HepG2 (cell line): Measurements from ENCODE around the gene OPA3. TPM values are rescaled to one million over a fixed set of nuclear protein-coding genes. Genes with fewer than 3 reads are reported as not detected.

ENCODE experiments used
- BCL6 ChIP-seq: IDR thresholded peaks from 2 replicates; pipeline ENCODE4 v1.6.1; 2016; ENCODE audit warnings: missing genetic modification reagents, missing compliant biosample characterization
- CBFB ChIP-seq: sonication (generic); formaldehyde crosslinking; IDR thresholded peaks from 2 replicates; pipeline ENCODE4 v1.4.0; 2020; ENCODE audit warnings: missing genetic modification reagents
- FOXC1 ChIP-seq: sonication (generic); formaldehyde crosslinking; IDR thresholded peaks from 2 replicates; pipeline ENCODE4 v1.8.0; 2022; ENCODE audit warnings: mild to moderate bottlenecking, missing genetic modification reagents, borderline replicate concordance
- HMG20A ChIP-seq: IDR thresholded peaks from 2 replicates; pipeline ENCODE4 v1.6.1; 2016; ENCODE audit warnings: borderline replicate concordance
- MAFF ChIP-seq: IDR thresholded peaks from 2 replicates; pipeline ENCODE4 v1.6.1; 2011; ENCODE audit warnings: low read depth, low read length, improper control_type of control experiment
- MAFG ChIP-seq: sonication (generic); formaldehyde crosslinking; IDR thresholded peaks from 2 replicates; pipeline ENCODE4 v1.5.1; 2020; ENCODE audit warnings: mild to moderate bottlenecking, missing genetic modification reagents
- NFKB2 ChIP-seq: sonication (generic); formaldehyde crosslinking; IDR thresholded peaks from 2 replicates; pipeline ENCODE4 v1.4.0; 2020; ENCODE audit warnings: missing genetic modification reagents, borderline replicate concordance
- ONECUT2 ChIP-seq: sonication (generic); formaldehyde crosslinking; IDR thresholded peaks from 2 replicates; pipeline ENCODE4 v1.4.0; 2020; ENCODE audit warnings: missing genetic modification reagents
- RBM39 ChIP-seq: fragments of 200-400 bp; formaldehyde crosslinking; IDR thresholded peaks from one replicate; pipeline ENCODE4 v1.6.1; 2018; ENCODE audit warnings: antibody characterized with exemption, mild to moderate bottlenecking, low read depth, low read length; ENCODE audit not compliant: poor library complexity, severe bottlenecking
- RFXANK ChIP-seq: IDR thresholded peaks from 2 replicates; pipeline ENCODE4 v1.6.1; 2016
- SAP130 ChIP-seq: IDR thresholded peaks from 2 replicates; pipeline ENCODE4 v1.6.1; 2016; ENCODE audit warnings: low read depth
- ZFP1 ChIP-seq: IDR thresholded peaks from 2 replicates; pipeline ENCODE4 v1.6.1; 2016
- ZNF24 ChIP-seq: fragments of 450-650 bp; IDR thresholded peaks from 2 replicates; pipeline ENCODE4 v1.6.1; 2017; ENCODE audit warnings: antibody characterized with exemption, mild to moderate bottlenecking
- ZNF354B ChIP-seq: sonication (generic); formaldehyde crosslinking; IDR thresholded peaks from 2 replicates; pipeline ENCODE4 v1.8.0; 2022; ENCODE audit warnings: mild to moderate bottlenecking, missing genetic modification reagents
- polyA plus RNA-seq, 8 experiments: library from polyadenylated mRNA; depleted of rRNA in 3 of 8; stranded (reverse) in 7 of 8; unstranded in 1 of 8; fragments of >200 nt; fragmentation: Illumina TruSeq in 4 of 8; extraction: Trizol in 4 of 8; gene quantifications; 2 replicates each; pipeline versions ENCODE4 v1.2.1 to v1.2.3, GENCODE V29; 2011 to 2016; ENCODE audit warnings: low read depth in 4 of 8, missing spikeins in 1 of 8, mixed read lengths in 1 of 8; ENCODE audit not compliant: insufficient read depth in 1 of 8
- total RNA-seq, 5 experiments: library from RNA; depleted of rRNA; stranded (reverse); fragments of >200 nt; fragmentation: Illumina TruSeq; extraction: Trizol; gene quantifications; 2 replicates each; pipeline ENCODE4 v1.2.3, GENCODE V29; 2016; ENCODE audit warnings: low read depth in 1 of 5
- TF ChIP-seq, protein P1 (sequence below): sonication (generic); formaldehyde crosslinking; IDR thresholded peaks from 2 replicates; pipeline ENCODE4 v1.4.0; 2020; ENCODE audit warnings: missing genetic modification reagents
- TF ChIP-seq, protein P2 (sequence below): sonication (generic); IDR thresholded peaks from 2 replicates; pipeline ENCODE4 v1.6.1; 2016; ENCODE audit warnings: low read depth, borderline replicate concordance
- TF ChIP-seq, protein P3 (sequence below): IDR thresholded peaks from 2 replicates; pipeline ENCODE4 v1.6.1; 2016; ENCODE audit warnings: mild to moderate bottlenecking
- TF ChIP-seq, protein P4 (sequence below): sonication (generic); formaldehyde crosslinking; IDR thresholded peaks from 2 replicates; pipeline ENCODE4 v1.9.0; 2022; ENCODE audit warnings: missing genetic modification reagents, mild to moderate bottlenecking, borderline replicate concordance
- TF ChIP-seq, protein P5 (sequence below): sonication (generic); formaldehyde crosslinking; IDR thresholded peaks from 2 replicates; pipeline ENCODE4 v1.5.0; 2020; ENCODE audit warnings: missing genetic modification reagents
- TF ChIP-seq, protein P6 (sequence below): IDR thresholded peaks from 2 replicates; pipeline ENCODE4 v1.4.0; 2020; ENCODE audit warnings: mild to moderate bottlenecking, missing genetic modification reagents

Gene OPA3
- total and polyA plus RNA-seq, 2 of the 13 experiments (the other 11 are each of a cell fraction or from before 2014, with no cell fraction given): 8.3 to 17.7 TPM

DNA sequence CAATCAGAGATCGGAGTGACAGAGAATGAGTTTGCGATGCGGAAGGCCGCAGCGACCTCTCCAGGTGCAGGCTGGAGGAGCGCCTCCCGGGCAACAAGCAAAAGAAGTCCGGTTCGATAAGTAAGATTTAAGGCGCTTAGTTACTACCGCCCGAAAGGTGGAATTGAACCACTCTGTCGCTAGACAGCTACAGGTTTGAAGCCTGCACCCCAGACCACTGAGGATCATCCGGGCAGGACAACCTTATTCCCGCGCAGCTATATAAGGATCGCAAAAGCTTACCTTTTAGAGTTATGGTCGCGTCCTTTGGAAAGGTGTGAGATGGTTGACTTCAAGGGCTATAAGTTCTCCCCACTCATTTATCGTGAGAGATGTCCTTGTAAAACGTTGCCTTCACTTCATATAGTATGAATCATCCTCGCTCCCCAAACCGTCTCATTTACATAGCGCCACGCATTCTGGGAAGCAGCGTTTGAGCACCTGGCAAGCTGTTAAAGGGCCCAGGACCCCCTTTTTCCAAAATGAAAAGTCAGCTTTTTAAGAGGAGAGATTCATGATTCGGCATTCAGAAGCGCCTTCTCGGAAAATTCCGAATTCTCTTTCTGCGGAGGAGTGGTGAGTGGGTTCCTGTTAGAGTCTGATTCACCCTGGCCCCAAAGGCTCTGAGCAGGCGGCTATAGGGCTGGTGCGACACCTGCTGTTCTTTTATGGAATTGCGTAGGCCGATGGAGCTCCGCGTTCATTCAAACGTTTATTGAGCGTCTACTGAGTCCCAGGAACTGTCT is 106.0 kb downstream of the OPA3 start (continued):
- TF ChIP-seq HMG20A (CRISPR knock-in tag) (peak; percentile 53; the same call in 1 of the 2 replicates), RFXANK (no peak), NFKB2 (CRISPR knock-in tag) (peak; percentile 13; the same call in 1 of the 2 replicates), RBM39 (no peak), ONECUT2 (CRISPR knock-in tag) (0 out of 2 replicates have a peak, but pooled peaks have one; percentile 38), ZFP1 (peak; percentile 74; the same call in 1 of the 2 replicates), CBFB (CRISPR knock-in tag) (peak; percentile 41; the same call in 1 of the 2 replicates), MAFF (peak; percentile 66; the same call in 1 of the 2 replicates), SAP130 (peak; percentile 68), MAFG (no peak), BCL6 (no peak), FOXC1 (CRISPR knock-in tag) (0 out of 2 replicates have a peak, but pooled peaks have one; percentile 46), ZNF354B (no peak), ZNF24 (peak; percentile 91)
- TF ChIP-seq, protein P1, sequence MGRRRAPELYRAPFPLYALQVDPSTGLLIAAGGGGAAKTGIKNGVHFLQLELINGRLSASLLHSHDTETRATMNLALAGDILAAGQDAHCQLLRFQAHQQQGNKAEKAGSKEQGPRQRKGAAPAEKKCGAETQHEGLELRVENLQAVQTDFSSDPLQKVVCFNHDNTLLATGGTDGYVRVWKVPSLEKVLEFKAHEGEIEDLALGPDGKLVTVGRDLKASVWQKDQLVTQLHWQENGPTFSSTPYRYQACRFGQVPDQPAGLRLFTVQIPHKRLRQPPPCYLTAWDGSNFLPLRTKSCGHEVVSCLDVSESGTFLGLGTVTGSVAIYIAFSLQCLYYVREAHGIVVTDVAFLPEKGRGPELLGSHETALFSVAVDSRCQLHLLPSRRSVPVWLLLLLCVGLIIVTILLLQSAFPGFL (CRISPR knock-in tag): no peak
- TF ChIP-seq, protein P2, sequence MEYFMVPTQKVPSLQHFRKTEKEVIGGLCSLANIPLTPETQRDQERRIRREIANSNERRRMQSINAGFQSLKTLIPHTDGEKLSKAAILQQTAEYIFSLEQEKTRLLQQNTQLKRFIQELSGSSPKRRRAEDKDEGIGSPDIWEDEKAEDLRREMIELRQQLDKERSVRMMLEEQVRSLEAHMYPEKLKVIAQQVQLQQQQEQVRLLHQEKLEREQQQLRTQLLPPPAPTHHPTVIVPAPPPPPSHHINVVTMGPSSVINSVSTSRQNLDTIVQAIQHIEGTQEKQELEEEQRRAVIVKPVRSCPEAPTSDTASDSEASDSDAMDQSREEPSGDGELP: peak; percentile 67; the same call in 1 of the 2 replicates
- TF ChIP-seq, protein P3, sequence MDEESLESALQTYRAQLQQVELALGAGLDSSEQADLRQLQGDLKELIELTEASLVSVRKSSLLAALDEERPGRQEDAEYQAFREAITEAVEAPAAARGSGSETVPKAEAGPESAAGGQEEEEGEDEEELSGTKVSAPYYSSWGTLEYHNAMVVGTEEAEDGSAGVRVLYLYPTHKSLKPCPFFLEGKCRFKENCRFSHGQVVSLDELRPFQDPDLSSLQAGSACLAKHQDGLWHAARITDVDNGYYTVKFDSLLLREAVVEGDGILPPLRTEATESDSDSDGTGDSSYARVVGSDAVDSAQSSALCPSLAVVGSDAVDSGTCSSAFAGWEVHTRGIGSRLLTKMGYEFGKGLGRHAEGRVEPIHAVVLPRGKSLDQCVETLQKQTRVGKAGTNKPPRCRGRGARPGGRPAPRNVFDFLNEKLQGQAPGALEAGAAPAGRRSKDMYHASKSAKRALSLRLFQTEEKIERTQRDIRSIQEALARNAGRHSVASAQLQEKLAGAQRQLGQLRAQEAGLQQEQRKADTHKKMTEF (CRISPR knock-in tag): peak; percentile 89
- TF ChIP-seq, protein P4, sequence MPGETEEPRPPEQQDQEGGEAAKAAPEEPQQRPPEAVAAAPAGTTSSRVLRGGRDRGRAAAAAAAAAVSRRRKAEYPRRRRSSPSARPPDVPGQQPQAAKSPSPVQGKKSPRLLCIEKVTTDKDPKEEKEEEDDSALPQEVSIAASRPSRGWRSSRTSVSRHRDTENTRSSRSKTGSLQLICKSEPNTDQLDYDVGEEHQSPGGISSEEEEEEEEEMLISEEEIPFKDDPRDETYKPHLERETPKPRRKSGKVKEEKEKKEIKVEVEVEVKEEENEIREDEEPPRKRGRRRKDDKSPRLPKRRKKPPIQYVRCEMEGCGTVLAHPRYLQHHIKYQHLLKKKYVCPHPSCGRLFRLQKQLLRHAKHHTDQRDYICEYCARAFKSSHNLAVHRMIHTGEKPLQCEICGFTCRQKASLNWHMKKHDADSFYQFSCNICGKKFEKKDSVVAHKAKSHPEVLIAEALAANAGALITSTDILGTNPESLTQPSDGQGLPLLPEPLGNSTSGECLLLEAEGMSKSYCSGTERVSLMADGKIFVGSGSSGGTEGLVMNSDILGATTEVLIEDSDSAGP (CRISPR knock-in tag): peak; percentile 100
- TF ChIP-seq, protein P5, sequence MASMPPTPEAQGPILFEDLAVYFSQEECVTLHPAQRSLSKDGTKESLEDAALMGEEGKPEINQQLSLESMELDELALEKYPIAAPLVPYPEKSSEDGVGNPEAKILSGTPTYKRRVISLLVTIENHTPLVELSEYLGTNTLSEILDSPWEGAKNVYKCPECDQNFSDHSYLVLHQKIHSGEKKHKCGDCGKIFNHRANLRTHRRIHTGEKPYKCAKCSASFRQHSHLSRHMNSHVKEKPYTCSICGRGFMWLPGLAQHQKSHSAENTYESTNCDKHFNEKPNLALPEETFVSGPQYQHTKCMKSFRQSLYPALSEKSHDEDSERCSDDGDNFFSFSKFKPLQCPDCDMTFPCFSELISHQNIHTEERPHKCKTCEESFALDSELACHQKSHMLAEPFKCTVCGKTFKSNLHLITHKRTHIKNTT: 0 out of 2 replicates have a peak, but pooled peaks have one; percentile 83
- TF ChIP-seq, protein P6, sequence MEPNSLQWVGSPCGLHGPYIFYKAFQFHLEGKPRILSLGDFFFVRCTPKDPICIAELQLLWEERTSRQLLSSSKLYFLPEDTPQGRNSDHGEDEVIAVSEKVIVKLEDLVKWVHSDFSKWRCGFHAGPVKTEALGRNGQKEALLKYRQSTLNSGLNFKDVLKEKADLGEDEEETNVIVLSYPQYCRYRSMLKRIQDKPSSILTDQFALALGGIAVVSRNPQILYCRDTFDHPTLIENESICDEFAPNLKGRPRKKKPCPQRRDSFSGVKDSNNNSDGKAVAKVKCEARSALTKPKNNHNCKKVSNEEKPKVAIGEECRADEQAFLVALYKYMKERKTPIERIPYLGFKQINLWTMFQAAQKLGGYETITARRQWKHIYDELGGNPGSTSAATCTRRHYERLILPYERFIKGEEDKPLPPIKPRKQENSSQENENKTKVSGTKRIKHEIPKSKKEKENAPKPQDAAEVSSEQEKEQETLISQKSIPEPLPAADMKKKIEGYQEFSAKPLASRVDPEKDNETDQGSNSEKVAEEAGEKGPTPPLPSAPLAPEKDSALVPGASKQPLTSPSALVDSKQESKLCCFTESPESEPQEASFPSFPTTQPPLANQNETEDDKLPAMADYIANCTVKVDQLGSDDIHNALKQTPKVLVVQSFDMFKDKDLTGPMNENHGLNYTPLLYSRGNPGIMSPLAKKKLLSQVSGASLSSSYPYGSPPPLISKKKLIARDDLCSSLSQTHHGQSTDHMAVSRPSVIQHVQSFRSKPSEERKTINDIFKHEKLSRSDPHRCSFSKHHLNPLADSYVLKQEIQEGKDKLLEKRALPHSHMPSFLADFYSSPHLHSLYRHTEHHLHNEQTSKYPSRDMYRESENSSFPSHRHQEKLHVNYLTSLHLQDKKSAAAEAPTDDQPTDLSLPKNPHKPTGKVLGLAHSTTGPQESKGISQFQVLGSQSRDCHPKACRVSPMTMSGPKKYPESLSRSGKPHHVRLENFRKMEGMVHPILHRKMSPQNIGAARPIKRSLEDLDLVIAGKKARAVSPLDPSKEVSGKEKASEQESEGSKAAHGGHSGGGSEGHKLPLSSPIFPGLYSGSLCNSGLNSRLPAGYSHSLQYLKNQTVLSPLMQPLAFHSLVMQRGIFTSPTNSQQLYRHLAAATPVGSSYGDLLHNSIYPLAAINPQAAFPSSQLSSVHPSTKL: peak; percentile 56
